SH-SY5Y (cell line): ENCODE measurements around the gene OTOG.

Experiments used
- GATA2 ChIP-seq: IDR thresholded peaks from 2 replicates; pipeline ENCODE4 v1.6.1; 2011; ENCODE audit warnings: mild to moderate bottlenecking, low read depth, low read length
- GATA3 ChIP-seq: IDR thresholded peaks from 2 replicates; pipeline ENCODE4 v1.6.1; 2011; ENCODE audit warnings: low read depth, mild to moderate bottlenecking, low read length, moderate library complexity

DNA sequence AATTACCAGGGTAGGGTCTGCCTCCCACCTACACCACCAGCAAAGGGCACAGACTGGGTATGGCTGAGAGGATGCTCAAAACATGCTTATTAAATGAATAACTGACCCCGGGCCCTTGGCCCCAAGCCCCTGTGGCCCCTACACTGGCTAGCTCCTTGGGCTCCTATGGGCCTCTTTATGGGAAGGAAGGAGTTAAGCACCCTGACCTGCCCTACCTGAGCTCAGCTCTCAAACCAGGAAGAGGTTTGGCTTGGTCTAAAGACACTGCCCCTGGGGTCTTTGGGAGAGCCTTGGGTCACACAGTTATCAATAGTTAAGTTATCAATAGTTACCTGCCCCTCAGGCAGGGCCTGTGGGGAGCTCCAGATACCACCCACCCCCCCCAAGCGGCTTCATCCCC is 4.0 kb upstream of the OTOG start:
- no peak for TF ChIP-seq GATA3
- TF ChIP-seq GATA2 = no peak
